ENCODE results near the gene PFN3. TPM values are rescaled to one million over a fixed set of nuclear protein-coding genes. Genes with fewer than 3 reads are reported as not detected.

The PFN3 gene
- polyA plus RNA-seq, 1 of the 3 experiments (the other 2 are of a cell fraction), result not detected

- Histone ChIP-seq H3K9me3 (no peaks in the 10 kb centered on the region), H3K4me3 (ENCODE audit: low read depth in 2 of 2, low read length in 1 of 2) (no peak overlapping the region), H3K79me2 (ENCODE audit: insufficient read depth) (no peaks in the 10 kb centered on the region), H3K9ac (no peak overlapping the region), H3K27me3 (ENCODE audit: insufficient read depth) (no peaks in the 10 kb centered on the region), H3K9me2 (no peaks in the 10 kb centered on the region), H2AFZ (ENCODE audit: low read depth) (no peak overlapping the region), H3F3A (replicated peaks; ENCODE audit: insufficient read depth) (peaks cover 4% of the 10 kb centered on the region), H3K4me1 (ENCODE audit: control insufficient read depth in 1 of 2, insufficient read depth in 2 of 2, low read depth in 1 of 2, low read length in 1 of 2) (peaks cover 0 to 7% of the 10 kb centered on the region in 2 experiments; a peak in 2 of 4 replicates), H3K4me2 (no peak overlapping the region), H3K27ac (ENCODE audit: low read depth in 2 of 2, low read length in 1 of 2) (no peak overlapping the region), H4K20me1 (ENCODE audit: insufficient read depth) (no peaks in the 10 kb centered on the region), H3K36me3 (replicated peaks in 1 of 2; ENCODE audit: control insufficient read depth in 1 of 2, insufficient read depth in 2 of 2, low read length in 1 of 2) (no peaks in the 10 kb centered on the region)
- TF ChIP-seq, protein P1, sequence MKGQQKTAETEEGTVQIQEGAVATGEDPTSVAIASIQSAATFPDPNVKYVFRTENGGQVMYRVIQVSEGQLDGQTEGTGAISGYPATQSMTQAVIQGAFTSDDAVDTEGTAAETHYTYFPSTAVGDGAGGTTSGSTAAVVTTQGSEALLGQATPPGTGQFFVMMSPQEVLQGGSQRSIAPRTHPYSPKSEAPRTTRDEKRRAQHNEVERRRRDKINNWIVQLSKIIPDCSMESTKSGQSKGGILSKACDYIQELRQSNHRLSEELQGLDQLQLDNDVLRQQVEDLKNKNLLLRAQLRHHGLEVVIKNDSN (IDR thresholded peaks at IDR 0.05; ENCODE audit: borderline replicate concordance, low read depth), result no peak
- TF ChIP-seq SIN3A (IDR thresholded peaks at IDR 0.05; ENCODE audit: borderline replicate concordance, low read depth, low read length) (no peak), USF2 (IDR thresholded peaks at IDR 0.05; ENCODE audit: borderline replicate concordance, low read depth, low read length) (no peak), MEF2A (IDR thresholded peaks at IDR 0.05; ENCODE audit: borderline replicate concordance, low read depth) (no peak), FOXJ3 (CRISPR knock-in tag; IDR thresholded peaks at IDR 0.05) (no peak), SMC3 (IDR thresholded peaks at IDR 0.05; ENCODE audit: low read depth, low read length) (peak; percentile 26; the same call in 1 of the 2 replicates), RAD21 (IDR thresholded peaks at IDR 0.05; ENCODE audit: low read length) (peak; percentile 38), POLR2AphosphoS5 (IDR thresholded peaks at IDR 0.05; ENCODE audit: low read depth, low read length) (no peak)
- TF ChIP-seq, protein P2, sequence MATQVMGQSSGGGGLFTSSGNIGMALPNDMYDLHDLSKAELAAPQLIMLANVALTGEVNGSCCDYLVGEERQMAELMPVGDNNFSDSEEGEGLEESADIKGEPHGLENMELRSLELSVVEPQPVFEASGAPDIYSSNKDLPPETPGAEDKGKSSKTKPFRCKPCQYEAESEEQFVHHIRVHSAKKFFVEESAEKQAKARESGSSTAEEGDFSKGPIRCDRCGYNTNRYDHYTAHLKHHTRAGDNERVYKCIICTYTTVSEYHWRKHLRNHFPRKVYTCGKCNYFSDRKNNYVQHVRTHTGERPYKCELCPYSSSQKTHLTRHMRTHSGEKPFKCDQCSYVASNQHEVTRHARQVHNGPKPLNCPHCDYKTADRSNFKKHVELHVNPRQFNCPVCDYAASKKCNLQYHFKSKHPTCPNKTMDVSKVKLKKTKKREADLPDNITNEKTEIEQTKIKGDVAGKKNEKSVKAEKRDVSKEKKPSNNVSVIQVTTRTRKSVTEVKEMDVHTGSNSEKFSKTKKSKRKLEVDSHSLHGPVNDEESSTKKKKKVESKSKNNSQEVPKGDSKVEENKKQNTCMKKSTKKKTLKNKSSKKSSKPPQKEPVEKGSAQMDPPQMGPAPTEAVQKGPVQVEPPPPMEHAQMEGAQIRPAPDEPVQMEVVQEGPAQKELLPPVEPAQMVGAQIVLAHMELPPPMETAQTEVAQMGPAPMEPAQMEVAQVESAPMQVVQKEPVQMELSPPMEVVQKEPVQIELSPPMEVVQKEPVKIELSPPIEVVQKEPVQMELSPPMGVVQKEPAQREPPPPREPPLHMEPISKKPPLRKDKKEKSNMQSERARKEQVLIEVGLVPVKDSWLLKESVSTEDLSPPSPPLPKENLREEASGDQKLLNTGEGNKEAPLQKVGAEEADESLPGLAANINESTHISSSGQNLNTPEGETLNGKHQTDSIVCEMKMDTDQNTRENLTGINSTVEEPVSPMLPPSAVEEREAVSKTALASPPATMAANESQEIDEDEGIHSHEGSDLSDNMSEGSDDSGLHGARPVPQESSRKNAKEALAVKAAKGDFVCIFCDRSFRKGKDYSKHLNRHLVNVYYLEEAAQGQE (IDR thresholded peaks at IDR 0.05; ENCODE audit: low read depth, low read length), result no peak
- TF ChIP-seq, protein P3, sequence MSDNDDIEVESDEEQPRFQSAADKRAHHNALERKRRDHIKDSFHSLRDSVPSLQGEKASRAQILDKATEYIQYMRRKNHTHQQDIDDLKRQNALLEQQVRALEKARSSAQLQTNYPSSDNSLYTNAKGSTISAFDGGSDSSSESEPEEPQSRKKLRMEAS (IDR thresholded peaks at IDR 0.05; ENCODE audit: low read depth), result no peak
- TF ChIP-seq, protein P4, sequence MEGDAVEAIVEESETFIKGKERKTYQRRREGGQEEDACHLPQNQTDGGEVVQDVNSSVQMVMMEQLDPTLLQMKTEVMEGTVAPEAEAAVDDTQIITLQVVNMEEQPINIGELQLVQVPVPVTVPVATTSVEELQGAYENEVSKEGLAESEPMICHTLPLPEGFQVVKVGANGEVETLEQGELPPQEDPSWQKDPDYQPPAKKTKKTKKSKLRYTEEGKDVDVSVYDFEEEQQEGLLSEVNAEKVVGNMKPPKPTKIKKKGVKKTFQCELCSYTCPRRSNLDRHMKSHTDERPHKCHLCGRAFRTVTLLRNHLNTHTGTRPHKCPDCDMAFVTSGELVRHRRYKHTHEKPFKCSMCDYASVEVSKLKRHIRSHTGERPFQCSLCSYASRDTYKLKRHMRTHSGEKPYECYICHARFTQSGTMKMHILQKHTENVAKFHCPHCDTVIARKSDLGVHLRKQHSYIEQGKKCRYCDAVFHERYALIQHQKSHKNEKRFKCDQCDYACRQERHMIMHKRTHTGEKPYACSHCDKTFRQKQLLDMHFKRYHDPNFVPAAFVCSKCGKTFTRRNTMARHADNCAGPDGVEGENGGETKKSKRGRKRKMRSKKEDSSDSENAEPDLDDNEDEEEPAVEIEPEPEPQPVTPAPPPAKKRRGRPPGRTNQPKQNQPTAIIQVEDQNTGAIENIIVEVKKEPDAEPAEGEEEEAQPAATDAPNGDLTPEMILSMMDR (IDR thresholded peaks at IDR 0.05), result peak; percentile 27
- WGBS (ENCODE audit: low lambda C conversion rate), result 78% methylated on average over 11 of the region's 11 CpGs
- ChIA-PET CTCF (interaction anchor here (0.7 to 14.2 kb wide), 12 partner anchors 7 to 269 kb away, joined by 3 to 209 read pairs (median 4); no protein-coding TSS in a partner anchor), POLR2A (interaction anchor here (0.7 kb wide), 1 partner anchor 13 kb away, joined by 3 read pairs; no protein-coding TSS in a partner anchor)
- peak; percentile 56 for DNase-seq
These were observed 17.9 kb downstream of the PFN3 start for GRCh38 chr5:177382423-177383029.
